OCI-LY3 (cell line): ENCODE data around the gene MT1A.

Experiments used
- H2AFZ ChIP-seq: fragments of 200-600, 300-600 bp; shearing (Covaris generic); 2 replicates; pipeline ENCODE4 v1.6.0; 2014; ENCODE audit warnings: antibody characterized with exemption, low read depth, low read length
- H3K27ac ChIP-seq: fragments of 200-600, 300-600 bp; sonication (generic); 2 replicates; pipeline ENCODE4 v1.5.1; 2014; ENCODE audit warnings: mild to moderate bottlenecking, low read length, moderate library complexity, mixed read lengths
- H3K27me3 ChIP-seq: fragments of 200-600, 300-600 bp; sonication (generic); 2 replicates; pipeline ENCODE4 v1.6.1; 2014; ENCODE audit warnings: low read depth, low read length, mixed read lengths
- H3K36me3 ChIP-seq: fragments of 200-600, 300-600 bp; sonication (generic); replicated peaks from 2 replicates; pipeline ENCODE3; 2014; ENCODE audit warnings: low read depth, low read length, mixed read lengths
- H3K4me1 ChIP-seq: fragments of 300-600, 200-600 bp; sonication (generic); 2 replicates; pipeline ENCODE4 v1.6.1; 2014; ENCODE audit warnings: low read length, mixed read lengths
- H3K4me2 ChIP-seq: fragments of 200-600, 300-600 bp; sonication (generic); 2 replicates; pipeline ENCODE4 v1.6.1; 2014; ENCODE audit warnings: low read length, mixed read lengths
- H3K4me3 ChIP-seq: fragments of 300-600, 200-600 bp; sonication (generic); 2 replicates; pipeline ENCODE4 v1.5.1; 2014; ENCODE audit warnings: antibody characterized with exemption, mild to moderate bottlenecking, low read length, moderate library complexity
- H3K79me2 ChIP-seq: fragments of 300-600, 200-600 bp; shearing (Covaris generic); 2 replicates; pipeline ENCODE4 v1.6.1; 2014; ENCODE audit warnings: mild to moderate bottlenecking, low read length, mixed read lengths
- H3K9ac ChIP-seq: fragments of 300-600, 200-600 bp; shearing (Covaris generic); 2 replicates; pipeline ENCODE4 v1.6.0; 2014; ENCODE audit warnings: mild to moderate bottlenecking, low read length, moderate library complexity
- H3K9me3 ChIP-seq: fragments of 200-600, 300-600 bp; shearing (Covaris generic); 2 replicates; pipeline ENCODE4 v1.6.1; 2014; ENCODE audit warnings: low read length, mixed read lengths; ENCODE audit not compliant: insufficient read depth
- H4K20me1 ChIP-seq: fragments of 200-600, 300-600 bp; sonication (generic); 2 replicates; pipeline ENCODE4 v1.6.1; 2016; ENCODE audit warnings: low read length, mixed read lengths; ENCODE audit not compliant: insufficient read depth
- CTCF ChIP-seq: fragments of 200-600, 300-600 bp; sonication (generic); IDR thresholded peaks from 2 replicates; pipeline ENCODE4 v1.5.1; 2014; ENCODE audit warnings: antibody characterized with exemption, low read length, low read depth
- EZH2phosphoT487 ChIP-seq: fragments of 200-600 bp; shearing (Covaris generic); IDR thresholded peaks from 2 replicates; pipeline ENCODE4 v1.6.1; 2018; ENCODE audit warnings: antibody characterized with exemption, mixed run types, low read depth

MT1A gene

GRCh38 chr16:56591377-56592060 lies 46.9 kb upstream of the MT1A start:
- no peak for TF ChIP-seq CTCF
- TF ChIP-seq EZH2phosphoT487, result no peak
- H3K27me3 ChIP-seq, result no peaks in the 10 kb centered on the region; the same call in 1 of the 2 replicates
- no peak overlapping the region for H3K9ac ChIP-seq

GRCh38 chr16:56593573-56594291 lies 44.7 kb upstream of the MT1A start:
- H3K9ac ChIP-seq, result no peak overlapping the region
- no peak overlapping the region for H3K4me2 ChIP-seq
- TF ChIP-seq EZH2phosphoT487 (no peak), CTCF (no peak)
- H2AFZ ChIP-seq, result no peak overlapping the region
- no peaks in the 10 kb centered on the region for H3K79me2 ChIP-seq
- H3K4me1 ChIP-seq, result peaks cover 5% of the 10 kb centered on the region; the same call in 1 of the 2 replicates
- no peaks in the 10 kb centered on the region for H3K36me3 ChIP-seq
- H3K27me3 ChIP-seq, result peaks cover 7% of the 10 kb centered on the region; the same call in 1 of the 2 replicates
- no peak overlapping the region for H3K27ac ChIP-seq
- no peaks in the 10 kb centered on the region for H3K9me3 ChIP-seq
- no peak overlapping the region for H3K4me3 ChIP-seq
- no peaks in the 10 kb centered on the region for H4K20me1 ChIP-seq

More at GRCh38 chr16:56591377-56592060, 46.9 kb upstream of the MT1A start:
- H3K27ac ChIP-seq, result no peak overlapping the region
- no peaks in the 10 kb centered on the region for H4K20me1 ChIP-seq
- peaks cover 5% of the 10 kb centered on the region; the same call in 1 of the 2 replicates for H3K4me1 ChIP-seq
- no peaks in the 10 kb centered on the region for H3K36me3 ChIP-seq
- H2AFZ ChIP-seq, result no peak overlapping the region
- no peaks in the 10 kb centered on the region for H3K79me2 ChIP-seq
- H3K4me3 ChIP-seq, result no peak overlapping the region
- H3K9me3 ChIP-seq, result no peaks in the 10 kb centered on the region
- no peak overlapping the region for H3K4me2 ChIP-seq

GRCh38 chr16:56594292-56594619 lies 44.2 kb upstream of the MT1A start:
- Histone ChIP-seq H3K4me1 (peaks cover 5% of the 10 kb centered on the region; the same call in 1 of the 2 replicates), H3K4me3 (no peak overlapping the region), H3K27me3 (peaks cover 7% of the 10 kb centered on the region; the same call in 1 of the 2 replicates), H3K36me3 (no peaks in the 10 kb centered on the region), H3K27ac (no peak overlapping the region), H3K79me2 (no peaks in the 10 kb centered on the region), H3K4me2 (no peak overlapping the region), H2AFZ (no peak overlapping the region), H3K9me3 (no peaks in the 10 kb centered on the region), H4K20me1 (no peaks in the 10 kb centered on the region), H3K9ac (no peak overlapping the region)
- TF ChIP-seq CTCF, result no peak
- no peak for TF ChIP-seq EZH2phosphoT487

- H3K27ac ChIP-seq, result no peak overlapping the region
- H3K4me3 ChIP-seq, result peak overlapping the region; percentile 32
- H3K79me2 ChIP-seq, result no peaks in the 10 kb centered on the region
- H4K20me1 ChIP-seq, result no peaks in the 10 kb centered on the region
- H3K4me1 ChIP-seq, result peaks cover 3% of the 10 kb centered on the region; the same call in 1 of the 2 replicates
- no peaks in the 10 kb centered on the region for H3K9me3 ChIP-seq
- H3K27me3 ChIP-seq, result peaks cover 15% of the 10 kb centered on the region; the same call in 1 of the 2 replicates
- H3K4me2 ChIP-seq, result peak overlapping the region; percentile 48
- TF ChIP-seq CTCF (peak; percentile 77), EZH2phosphoT487 (no peak)
- 0 out of 2 replicates have a peak overlapping the region, but pooled peaks have one; percentile 36 for H2AFZ ChIP-seq
- H3K9ac ChIP-seq, result no peak overlapping the region
- no peaks in the 10 kb centered on the region for H3K36me3 ChIP-seq
Observed at GRCh38 chr16:56600398-56600999, 38.0 kb upstream of the MT1A start.
